Osteocyte (in vitro differentiated cells): ENCODE data around the gene ARSB. TPM values are rescaled to one million over a fixed set of nuclear protein-coding genes. Genes with fewer than 3 reads are reported as not detected.

Source experiments
- DNase-seq: peaks from one replicate; pipeline ENCODE4 v3.0.0; 2021; ENCODE audit warnings: mixed read lengths; ENCODE audit not compliant: unreplicated experiment; ENCODE audit errors: extremely low spot score
- H3K27ac Mint-ChIP-seq: one replicate; pipeline ENCODE4 v1.8.0; 2021; ENCODE audit warnings: mild to moderate bottlenecking, mixed read lengths; ENCODE audit not compliant: unreplicated experiment
- H3K27me3 Mint-ChIP-seq: one replicate; pipeline ENCODE4 v1.8.0; 2021; ENCODE audit warnings: mixed read lengths; ENCODE audit not compliant: unreplicated experiment
- H3K36me3 Mint-ChIP-seq: one replicate; pipeline ENCODE4 v1.8.0; 2021; ENCODE audit warnings: mixed read lengths; ENCODE audit not compliant: unreplicated experiment
- H3K4me1 Mint-ChIP-seq: one replicate; pipeline ENCODE4 v1.8.0; 2021; ENCODE audit warnings: mixed read lengths; ENCODE audit not compliant: unreplicated experiment
- H3K4me3 Mint-ChIP-seq: one replicate; pipeline ENCODE4 v1.8.0; 2021; ENCODE audit warnings: mild to moderate bottlenecking, moderate library complexity, mixed read lengths; ENCODE audit not compliant: unreplicated experiment
- H3K9me3 Mint-ChIP-seq: one replicate; pipeline ENCODE4 v1.8.0; 2021; ENCODE audit warnings: mixed read lengths; ENCODE audit not compliant: unreplicated experiment
- total RNA-seq: library from RNA; stranded (reverse); gene quantifications from 2 replicates; pipeline ENCODE4 v1.2.1, GENCODE V29; 2021
- TF ChIP-seq, protein P1 (sequence below): fragments of 200-600 bp; sonication (generic); IDR thresholded peaks from 2 replicates; pipeline ENCODE4 v1.5.0; 2021; ENCODE audit warnings: antibody characterized with exemption, mild to moderate bottlenecking, moderate library complexity

ARSB gene
- total RNA-seq, 1 donor from 2014 or later, result 34.9 TPM

DNA sequence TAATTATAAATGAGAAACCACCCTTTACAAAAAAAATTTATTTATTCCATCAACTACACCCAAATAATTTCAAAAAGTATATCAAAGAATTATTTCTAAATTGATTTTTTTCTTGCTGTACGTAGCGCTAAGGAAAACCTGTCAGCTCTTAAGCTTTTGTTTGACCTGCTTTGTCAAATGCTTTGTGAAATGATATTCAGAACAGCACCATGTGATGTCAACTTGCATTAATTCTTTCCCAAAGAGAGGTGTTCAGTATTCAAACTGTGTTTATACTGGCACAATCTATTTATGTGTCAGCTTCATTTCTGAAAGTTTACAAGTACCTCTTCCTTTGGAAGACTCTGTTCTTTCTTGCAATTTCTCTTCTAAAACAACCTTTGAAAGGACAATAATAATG, 12.0 kb upstream of the ARSB start:
- TF ChIP-seq, protein P1, sequence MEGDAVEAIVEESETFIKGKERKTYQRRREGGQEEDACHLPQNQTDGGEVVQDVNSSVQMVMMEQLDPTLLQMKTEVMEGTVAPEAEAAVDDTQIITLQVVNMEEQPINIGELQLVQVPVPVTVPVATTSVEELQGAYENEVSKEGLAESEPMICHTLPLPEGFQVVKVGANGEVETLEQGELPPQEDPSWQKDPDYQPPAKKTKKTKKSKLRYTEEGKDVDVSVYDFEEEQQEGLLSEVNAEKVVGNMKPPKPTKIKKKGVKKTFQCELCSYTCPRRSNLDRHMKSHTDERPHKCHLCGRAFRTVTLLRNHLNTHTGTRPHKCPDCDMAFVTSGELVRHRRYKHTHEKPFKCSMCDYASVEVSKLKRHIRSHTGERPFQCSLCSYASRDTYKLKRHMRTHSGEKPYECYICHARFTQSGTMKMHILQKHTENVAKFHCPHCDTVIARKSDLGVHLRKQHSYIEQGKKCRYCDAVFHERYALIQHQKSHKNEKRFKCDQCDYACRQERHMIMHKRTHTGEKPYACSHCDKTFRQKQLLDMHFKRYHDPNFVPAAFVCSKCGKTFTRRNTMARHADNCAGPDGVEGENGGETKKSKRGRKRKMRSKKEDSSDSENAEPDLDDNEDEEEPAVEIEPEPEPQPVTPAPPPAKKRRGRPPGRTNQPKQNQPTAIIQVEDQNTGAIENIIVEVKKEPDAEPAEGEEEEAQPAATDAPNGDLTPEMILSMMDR, result no peak
- H3K4me3 Mint-ChIP-seq, result no peak overlapping the region
- no peak for DNase-seq
- no peaks in the 10 kb centered on the region for H3K27me3 Mint-ChIP-seq
- H3K27ac Mint-ChIP-seq, result no peak overlapping the region
- H3K4me1 Mint-ChIP-seq, result peaks cover 12% of the 10 kb centered on the region
- peaks cover 7% of the 10 kb centered on the region for H3K9me3 Mint-ChIP-seq
- no peaks in the 10 kb centered on the region for H3K36me3 Mint-ChIP-seq

GRCh38 chr5:78995521-78996007, 10.5 kb upstream of the ARSB start:
- no peak for DNase-seq
- peaks cover 7% of the 10 kb centered on the region for H3K9me3 Mint-ChIP-seq
- no peaks in the 10 kb centered on the region for H3K27me3 Mint-ChIP-seq
- H3K4me1 Mint-ChIP-seq, result no peaks in the 10 kb centered on the region
- no peak overlapping the region for H3K4me3 Mint-ChIP-seq
- H3K27ac Mint-ChIP-seq, result no peak overlapping the region
- TF ChIP-seq, protein P1, result no peak
- no peaks in the 10 kb centered on the region for H3K36me3 Mint-ChIP-seq

DNA sequence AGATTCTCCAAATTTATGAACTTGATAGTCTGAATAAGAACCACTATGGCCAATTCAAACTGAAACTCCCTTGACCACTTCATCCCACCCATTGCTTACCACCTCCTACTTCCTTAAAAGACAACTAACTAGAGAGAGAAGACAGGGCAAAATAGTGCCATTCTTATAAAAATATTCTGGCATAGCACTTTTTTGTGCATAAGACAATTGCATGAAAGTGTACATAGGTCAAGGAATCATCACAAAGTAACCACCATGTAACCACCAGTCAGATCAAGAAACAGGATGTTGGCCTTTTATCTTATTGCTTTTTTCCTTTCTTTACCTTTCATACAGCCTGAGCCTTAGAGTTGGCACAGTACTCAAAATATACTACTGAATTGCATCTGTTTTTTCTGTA, 8.1 kb upstream of the ARSB start:
- Mint-ChIP-seq H3K9me3 (peaks cover 7% of the 10 kb centered on the region), H3K4me3 (no peak overlapping the region), H3K4me1 (no peaks in the 10 kb centered on the region), H3K27ac (no peak overlapping the region), H3K27me3 (no peaks in the 10 kb centered on the region), H3K36me3 (no peaks in the 10 kb centered on the region)
- TF ChIP-seq, protein P1, result no peak
- no peak for DNase-seq

GRCh38 chr5:78992146-78992545, 7.0 kb upstream of the ARSB start:
- H3K27ac Mint-ChIP-seq, result no peak overlapping the region
- no peaks in the 10 kb centered on the region for H3K4me1 Mint-ChIP-seq
- TF ChIP-seq, protein P1, result no peak
- no peaks in the 10 kb centered on the region for H3K36me3 Mint-ChIP-seq
- H3K27me3 Mint-ChIP-seq, result no peaks in the 10 kb centered on the region
- H3K9me3 Mint-ChIP-seq, result peaks cover 7% of the 10 kb centered on the region
- no peak for DNase-seq
- no peak overlapping the region for H3K4me3 Mint-ChIP-seq

- Mint-ChIP-seq H3K27me3 (no peaks in the 10 kb centered on the region), H3K27ac (no peak overlapping the region), H3K9me3 (no peaks in the 10 kb centered on the region), H3K4me1 (peaks cover 12% of the 10 kb centered on the region), H3K36me3 (no peaks in the 10 kb centered on the region), H3K4me3 (no peak overlapping the region)
- no peak for DNase-seq
- TF ChIP-seq, protein P1, result no peak
These were observed 4.0 kb upstream of the ARSB start for GRCh38 chr5:78989080-78989479.
